Stomach (tissue), 19 donors: ENCODE results near the gene OR51D1. TPM values are rescaled to one million over a fixed set of nuclear protein-coding genes. Genes with fewer than 3 reads are reported as not detected.

Experiments used
- DNase-seq, 2 donors: peaks; one replicate each; pipeline versions ENCODE4 v3.0.0 to v3.0.0-alpha.2; 2013 to 2019
- H3K27ac ChIP-seq, 5 donors: fragments of 200-600 bp in 4 of 5; sonication (generic) in 4 of 5; one replicate each; pipeline ENCODE4 v1.5.1; 2013 to 2019; ENCODE audit warnings: mild to moderate bottlenecking in 1 of 5, moderate library complexity in 1 of 5
- H3K27me3 ChIP-seq, 3 donors: fragments of 200-600 bp; sonication (generic); one replicate each; pipeline ENCODE4 v1.5.1; 2017 to 2019; ENCODE audit warnings: mixed run types in 1 of 3
- H3K36me3 ChIP-seq, 4 donors: fragments of 200-600 bp; sonication (generic); 1 replicate in 3 of 4; 2 replicates in 1 of 4; pipeline ENCODE4 v1.5.1; 2016 to 2019
- H3K4me1 ChIP-seq, 4 donors: fragments of 200-600 bp; sonication (generic); one replicate each; pipeline ENCODE4 v1.5.1; 2016 to 2019
- H3K4me3 ChIP-seq, 4 donors: fragments of 200-600 bp; sonication (generic) in 3 of 4; one replicate each; pipeline ENCODE4 v1.5.1; 2016 to 2019; ENCODE audit warnings: mild to moderate bottlenecking in 1 of 4
- H3K9me3 ChIP-seq, 4 donors: fragments of 200-600 bp; sonication (generic); one replicate each; pipeline ENCODE4 v1.5.1; 2016 to 2019
- CTCF ChIP-seq, 7 experiments: fragments of 450-650 bp in 4 of 7; fragments of 200-600 bp in 3 of 7; sonication (generic) in 3 of 7; IDR thresholded peaks; one replicate each; pipeline ENCODE4 v1.5.1; 2016 to 2019; ENCODE audit warnings: antibody characterized with exemption in 7 of 7, control low read depth in 2 of 7, mild to moderate bottlenecking in 1 of 7
- EP300 ChIP-seq: sonication (generic); formaldehyde crosslinking; IDR thresholded peaks from one replicate; pipeline ENCODE4 v1.6.1; 2017; ENCODE audit warnings: antibody characterized with exemption
- POLR2A ChIP-seq, 4 donors: fragments of 450-650 bp; IDR thresholded peaks; one replicate each; pipeline ENCODE4 v1.6.1; 2016; ENCODE audit warnings: antibody characterized with exemption in 4 of 4, control low read depth in 2 of 4, mild to moderate bottlenecking in 1 of 4, moderate library complexity in 1 of 4
- POLR2AphosphoS5 ChIP-seq, 3 donors: sonication (generic); formaldehyde crosslinking; IDR thresholded peaks; one replicate each; pipeline ENCODE4 v1.6.1; 2016; ENCODE audit warnings: antibody characterized with exemption in 3 of 3
- WGBS, 5 donors: extraction: QIAGEN DNeasy Blood & Tissue Kit in 3 of 5; methylation state at CpG; one replicate each; pipeline versions ENCODE4 v1.1.5 to v1.1.7; 2013 to 2018; 5-methylcytosine and 5-hydroxymethylcytosine counted together
- intact Hi-C: fragments of 100-400 bp; cut with DNase I; formaldehyde crosslinking; loops from one replicate; pipeline ENCODE4 v1.15.1; 2023; ENCODE audit warnings: low total_unique reads
- long read RNA-seq, 10 donors: transcript quantifications; one replicate each; lab custom pipeline, GENCODE V29; 2026
- polyA plus RNA-seq, 3 donors: library from polyadenylated mRNA; stranded (reverse); fragments of 200-250 nt; gene quantifications; one replicate each; pipeline ENCODE4 v1.2.3, GENCODE V29; 2013
- total RNA-seq, 5 donors: library from RNA; depleted of rRNA; stranded (reverse); fragments of >200 nt; gene quantifications; one replicate each; pipeline versions ENCODE4 v1.1.0 to v1.2.3, GENCODE V29; 2014 to 2016
- donor health status: healthy with polysubstance abuse.
- donor health status: Bipolar disorder and iron deficiency.
- donor health status: healthy.

Gene OR51D1
- not detected for total RNA-seq
- not detected for polyA plus RNA-seq
- long read RNA-seq, donor 1, result 0 reads
- long read RNA-seq, donor 2, result 0 reads
- long read RNA-seq, donor 3, result 0 reads
- long read RNA-seq, donor 4, result 0 reads
- long read RNA-seq, donor 5, result 0 reads
- long read RNA-seq, donor 6, result 0 reads
- long read RNA-seq, donor 7, result 0 reads
- long read RNA-seq, donor 8, result 0 reads
- long read RNA-seq, donor 9, result 0 reads
- long read RNA-seq, donor 10, result 0 reads

DNA sequence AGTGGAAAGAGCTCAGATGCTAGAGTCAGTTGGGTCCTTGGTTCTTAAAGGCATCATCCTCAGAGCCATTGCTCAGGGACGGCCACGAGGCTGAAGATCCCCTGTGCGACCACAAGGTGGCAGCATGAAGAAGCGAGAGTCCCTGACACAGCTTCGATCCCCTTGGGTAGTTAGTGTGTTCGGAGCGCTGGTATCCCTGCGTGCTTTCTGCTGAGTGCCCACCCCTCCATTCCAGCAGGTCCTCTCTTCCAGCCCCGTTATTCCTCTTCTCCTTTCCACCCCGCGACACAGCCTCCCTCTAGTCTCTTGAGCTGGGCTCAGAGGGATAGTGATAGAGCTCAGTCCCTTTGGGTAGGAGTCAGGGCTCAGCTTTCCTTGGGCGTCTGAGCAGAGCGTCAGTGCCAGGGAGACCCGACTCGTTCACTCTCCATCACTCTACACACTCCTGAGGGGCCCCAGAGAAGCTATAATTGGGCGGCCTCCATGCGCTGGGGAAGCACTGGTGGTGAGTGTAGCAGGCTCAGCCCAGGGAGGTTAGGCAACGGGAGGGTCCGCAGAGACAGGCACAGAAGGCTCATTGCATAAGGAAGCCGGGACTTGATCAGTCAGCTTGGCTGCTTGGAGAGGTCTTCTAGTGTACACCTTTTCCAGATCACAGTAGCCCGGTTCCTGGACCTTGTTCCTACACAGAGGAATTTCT lies at the start of gene OR51D1:
Gene OR51D1 (plus strand): TSS at position 516 of the 700 bp plus-strand sequence. CDS start 2,314 bp downstream, outside the sequence.
- H3K27me3 ChIP-seq, result peaks cover 0 to 6% (median 0%) of the 10 kb centered on the region in 3 donors
- TF ChIP-seq EP300 (no peak), CTCF (IDR thresholded peaks at IDR 0.05) (peak in 6 of 7 experiments; percentile 22 to 90 (median 86))
- H3K4me3 ChIP-seq, result peak within 1 kb of the TSS; percentile 7 to 29 (median 20)
- no peaks in the 10 kb centered on the region for H3K9me3 ChIP-seq
- no peaks in the 10 kb centered on the region for H3K36me3 ChIP-seq
- peak; percentile 79 to 87 for DNase-seq
- 23 to 34% (median 33%) methylated on average over 16 to 21 of the region's 21 CpGs for WGBS, 5 donors
- H3K4me1 ChIP-seq, result peaks cover 0 to 9% (median 7%) of the 10 kb centered on the region in 4 donors
- intact Hi-C loops, result loop anchor here (5.0 to 10.0 kb wide), 2 partner anchors 188 to 370 kb away; partner anchors contain the start of gene OR51F2
- no peak within 1 kb of the TSS for H3K27ac ChIP-seq

DNA sequence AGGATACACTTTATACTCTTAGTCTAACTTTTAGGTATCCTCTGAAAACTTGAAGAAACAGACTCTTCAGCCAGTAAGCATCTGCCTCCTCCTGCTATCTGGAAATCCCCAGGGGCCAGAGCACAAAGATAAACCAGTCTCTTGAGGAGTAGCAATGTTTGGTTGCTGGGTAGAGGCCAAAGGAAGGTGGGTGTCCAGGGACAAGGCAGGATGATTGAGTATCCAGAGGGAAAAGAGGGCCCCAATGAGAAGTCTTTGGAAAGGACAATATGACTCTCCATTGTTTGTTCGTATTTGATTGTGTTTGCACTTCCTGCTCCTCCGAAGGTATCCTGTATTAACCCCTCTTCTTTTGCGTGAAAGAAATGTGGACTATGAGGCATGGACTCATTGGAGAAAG lies 48.3 kb upstream of the OR51D1 start:
- intact Hi-C loops, result no loop called here

DNA sequence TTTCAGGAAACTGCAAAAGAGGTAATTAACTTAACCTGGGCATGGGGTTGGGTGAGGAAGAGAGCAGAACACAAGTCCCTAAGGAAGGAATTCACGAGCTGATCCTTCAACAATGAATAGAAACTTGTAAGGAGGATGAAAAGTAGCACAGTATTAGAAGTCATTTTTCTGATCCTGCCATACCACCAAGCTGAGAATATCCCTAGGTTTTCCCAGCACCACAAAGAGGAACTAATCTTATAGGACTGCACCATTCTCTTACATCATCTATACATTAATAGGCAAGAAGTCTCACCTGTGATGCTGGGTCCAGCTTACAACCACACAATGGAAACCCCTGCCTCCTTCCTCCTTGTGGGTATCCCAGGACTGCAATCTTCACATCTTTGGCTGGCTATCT lies 43.5 kb upstream of the OR51D1 start, which contains the start of gene OR52I1:
Gene OR52I1 (plus strand): TSS at position 301 of the 400 bp plus-strand sequence. CDS start 0 bp downstream, at position 301.
- H3K4me3 ChIP-seq, result no peak within 1 kb of the TSS
- H3K9me3 ChIP-seq, result no peaks in the 10 kb centered on the region
- 71 to 89% (median 83%) methylated on average over 1 of the region's 1 CpG for WGBS, 5 donors
- H3K36me3 ChIP-seq, result peaks cover 0 to 36% (median 26%) of the 10 kb centered on the region in 4 donors
- intact Hi-C loops, result no loop called here
- no peak for TF ChIP-seq POLR2AphosphoS5 (IDR thresholded peaks at IDR 0.05)
- TF ChIP-seq EP300, result no peak
- TF ChIP-seq CTCF (IDR thresholded peaks at IDR 0.05), result no peak
- TF ChIP-seq POLR2A (IDR thresholded peaks at IDR 0.05), result no peak
- no peak within 1 kb of the TSS for H3K27ac ChIP-seq
- no peaks in the 10 kb centered on the region for H3K4me1 ChIP-seq
- no peak for DNase-seq
- H3K27me3 ChIP-seq, result no peaks in the 10 kb centered on the region

More for the DNA sequence above, 48.3 kb upstream of the OR51D1 start:
- Histone ChIP-seq H3K36me3 (no peaks in the 10 kb centered on the region), H3K27me3 (peaks cover 0 to 4% (median 0%) of the 10 kb centered on the region in 3 donors), H3K4me1 (no peaks in the 10 kb centered on the region), H3K27ac (no peak overlapping the region), H3K4me3 (no peak overlapping the region), H3K9me3 (no peaks in the 10 kb centered on the region)
- 42 to 54% (median 46%) methylated on average over 3 of the region's 3 CpGs for whole genome bisulfite sequencing, 5 donors
- no peak for DNase-seq
- TF ChIP-seq POLR2AphosphoS5 (IDR thresholded peaks at IDR 0.05), result no peak
- no peak for TF ChIP-seq EP300
- no peak for TF ChIP-seq POLR2A (IDR thresholded peaks at IDR 0.05)
- no peak for TF ChIP-seq CTCF (IDR thresholded peaks at IDR 0.05)

GRCh38 chr11:4605057-4605456 lies 32.2 kb upstream of the OR51D1 start:
- Histone ChIP-seq H3K9me3 (no peaks in the 10 kb centered on the region), H3K36me3 (peaks cover 31 to 53% (median 51%) of the 10 kb centered on the region in 4 donors), H3K4me1 (peaks cover 18 to 32% (median 25%) of the 10 kb centered on the region in 4 donors), H3K27ac (no peak overlapping the region), H3K27me3 (no peaks in the 10 kb centered on the region), H3K4me3 (no peak overlapping the region)
- DNase-seq, result no peak
- 74 to 95% (median 84%) methylated on average over 4 of the region's 4 CpGs for WGBS, 5 donors
- intact Hi-C loops, result no loop called here
- TF ChIP-seq CTCF (IDR thresholded peaks at IDR 0.05), result no peak
- TF ChIP-seq EP300, result no peak
- no peak for TF ChIP-seq POLR2AphosphoS5 (IDR thresholded peaks at IDR 0.05)
- no peak for TF ChIP-seq POLR2A (IDR thresholded peaks at IDR 0.05)
